Smooth muscle cell (in vitro differentiated cells): Measurements from ENCODE around the gene IZUMO2. TPM values are rescaled to one million over a fixed set of nuclear protein-coding genes. Genes with fewer than 3 reads are reported as not detected.
"Not testable (repeated sequence)": the region's sequence is repeated elsewhere in the genome, so short reads cannot be mapped to it uniquely, and the experiment has no call there.

Experiments used
- DNase-seq: peaks from one replicate; lab custom pipeline; 2025; ENCODE audit not compliant: unreplicated experiment; lab: John Stamatoyannopoulos, UW
- H2AFZ ChIP-seq: fragments of 200-600 bp; sonication (generic); 2 replicates; pipeline ENCODE4 v1.6.0; 2016; ENCODE audit warnings: antibody characterized with exemption, low read depth, mild to moderate bottlenecking
- H3F3A ChIP-seq: fragments of 200-600 bp; sonication (generic); 2 replicates; pipeline ENCODE4 v1.6.0; 2017; ENCODE audit warnings: antibody characterized with exemption, low read depth
- H3K27ac ChIP-seq: fragments of 200-600 bp; sonication (generic); 2 replicates; pipeline ENCODE4 v1.5.1; 2016; ENCODE audit warnings: low read depth, mild to moderate bottlenecking
- H3K27me3 ChIP-seq: fragments of 200-600 bp; sonication (generic); 2 replicates; pipeline ENCODE4 v1.6.1; 2016; ENCODE audit warnings: low read depth, mild to moderate bottlenecking
- H3K36me3 ChIP-seq: fragments of 200-600 bp; sonication (generic); 2 replicates; pipeline ENCODE4 v1.5.1; 2016; ENCODE audit warnings: low read depth
- H3K4me1 ChIP-seq: fragments of 200-600 bp; sonication (generic); 2 replicates; pipeline ENCODE4 v1.5.1; 2016; ENCODE audit warnings: low read depth
- H3K4me2 ChIP-seq: fragments of 200-600 bp; sonication (generic); 2 replicates; pipeline ENCODE4 v1.6.0; 2016; ENCODE audit warnings: mild to moderate bottlenecking
- H3K4me3 ChIP-seq: fragments of 200-600 bp; sonication (generic); 2 replicates; pipeline ENCODE4 v1.5.1; 2016; ENCODE audit warnings: mild to moderate bottlenecking
- H3K79me2 ChIP-seq: fragments of 200-600 bp; sonication (generic); 2 replicates; pipeline ENCODE4 v1.6.0; 2016; ENCODE audit warnings: low read depth, mild to moderate bottlenecking
- H3K9ac ChIP-seq: fragments of 200-600 bp; sonication (generic); 2 replicates; pipeline ENCODE4 v1.6.0; 2016; ENCODE audit warnings: low read depth
- H3K9me3 ChIP-seq: fragments of 200-600 bp; sonication (generic); replicated peaks from 2 replicates; pipeline ENCODE4 v1.5.1; 2016; ENCODE audit warnings: low read depth
- H4K20me1 ChIP-seq: fragments of 200-600 bp; sonication (generic); 2 replicates; pipeline ENCODE4 v1.6.0; 2016; ENCODE audit warnings: low read depth
- CTCF ChIP-seq: fragments of 200-600 bp; sonication (generic); IDR thresholded peaks from 2 replicates; pipeline ENCODE4 v1.5.1; 2017; ENCODE audit warnings: borderline replicate concordance, mild to moderate bottlenecking, antibody characterized with exemption; ENCODE audit not compliant: insufficient read depth, poor library complexity, severe bottlenecking
- WGBS: methylation state at CpG from one replicate; pipeline ENCODE4 v1.1.7; 2016; ENCODE audit warnings: low lambda C conversion rate; 5-methylcytosine and 5-hydroxymethylcytosine counted together
- polyA plus RNA-seq: library from polyadenylated mRNA; unstranded; fragments of >200 nt; fragmentation: Nextera tagmentation; extraction: Ambion mirVana; gene quantifications from 2 replicates; pipeline ENCODE4 v1.2.1, GENCODE V29; 2016
- total RNA-seq: library from RNA; depleted of rRNA; stranded (reverse); fragments of >200 nt; gene quantifications from 2 replicates; pipeline ENCODE4 v1.2.3, GENCODE V29; 2014

Gene IZUMO2
- total and polyA plus RNA-seq, 2 experiments from 2014 or later = not detected

GRCh38 chr19:50147462-50148423, 15.3 kb downstream of the IZUMO2 start:
- H4K20me1 ChIP-seq = no peaks in the 10 kb centered on the region
- peak overlapping the region; percentile 85 for H3K4me2 ChIP-seq
- H3K4me3 ChIP-seq = peak overlapping the region; percentile 61
- H3F3A ChIP-seq = no peaks in the 10 kb centered on the region
- no peak overlapping the region for H3K27ac ChIP-seq
- DNase-seq = no peak
- no peaks in the 10 kb centered on the region for H3K27me3 ChIP-seq
- H3K79me2 ChIP-seq = no peaks in the 10 kb centered on the region
- WGBS = 4% methylated on average over 50 of the region's 52 CpGs
- no peaks in the 10 kb centered on the region for H3K4me1 ChIP-seq
- no peaks in the 10 kb centered on the region for H3K36me3 ChIP-seq
- peak; percentile 42 for TF ChIP-seq CTCF
- peak overlapping the region; percentile 81 for H2AFZ ChIP-seq
- no peaks in the 10 kb centered on the region for H3K9me3 ChIP-seq
- no peak overlapping the region for H3K9ac ChIP-seq

GRCh38 chr19:50141921-50142320, 21.2 kb downstream of the IZUMO2 start:
- WGBS = 93% methylated on average over 1 of the region's 1 CpG

GRCh38 chr19:50140118-50140845, 22.8 kb downstream of the IZUMO2 start:
- not testable (repeated sequence) for H4K20me1 ChIP-seq, H3K4me1 ChIP-seq, H3K9ac ChIP-seq, H3F3A ChIP-seq, H3K36me3 ChIP-seq, DNase-seq, H2AFZ ChIP-seq, H3K4me2 ChIP-seq, H3K79me2 ChIP-seq, H3K27ac ChIP-seq, H3K9me3 ChIP-seq, H3K27me3 ChIP-seq, H3K4me3 ChIP-seq
- WGBS = 96% methylated on average over 26 of the region's 36 CpGs

More at GRCh38 chr19:50141921-50142320, 21.2 kb downstream of the IZUMO2 start:
- H2AFZ ChIP-seq, H3K27ac ChIP-seq, H3K36me3 ChIP-seq, H3F3A ChIP-seq, H3K79me2 ChIP-seq, H3K9me3 ChIP-seq, H4K20me1 ChIP-seq, DNase-seq, H3K4me3 ChIP-seq, H3K4me2 ChIP-seq, H3K9ac ChIP-seq, H3K27me3 ChIP-seq, H3K4me1 ChIP-seq: not testable (repeated sequence)

- not testable (repeated sequence) for H3K9me3 ChIP-seq, H3K27me3 ChIP-seq, H3F3A ChIP-seq, DNase-seq, H3K27ac ChIP-seq, H3K4me3 ChIP-seq, H2AFZ ChIP-seq, H3K36me3 ChIP-seq, H3K9ac ChIP-seq, H3K4me1 ChIP-seq, H3K79me2 ChIP-seq, H3K4me2 ChIP-seq, H4K20me1 ChIP-seq
- 61% methylated on average over 21 of the region's 23 CpGs for WGBS
These were observed 26.3 kb downstream of the IZUMO2 start for GRCh38 chr19:50136603-50137365.

- not testable (repeated sequence) for H3K9me3 ChIP-seq, H2AFZ ChIP-seq, H3K4me2 ChIP-seq, H3K27me3 ChIP-seq, H4K20me1 ChIP-seq, H3K9ac ChIP-seq, H3K79me2 ChIP-seq, H3K4me1 ChIP-seq, DNase-seq, H3K36me3 ChIP-seq, H3K4me3 ChIP-seq, H3F3A ChIP-seq, H3K27ac ChIP-seq
- 91% methylated on average over 10 of the region's 10 CpGs for WGBS
These were observed 27.1 kb downstream of the IZUMO2 start for GRCh38 chr19:50135856-50136602.

- not testable (repeated sequence) for H4K20me1 ChIP-seq, H3K9me3 ChIP-seq, H3K27ac ChIP-seq, DNase-seq, H3K4me1 ChIP-seq, H3K36me3 ChIP-seq, H3K4me2 ChIP-seq, H3K79me2 ChIP-seq, H2AFZ ChIP-seq, H3F3A ChIP-seq, H3K4me3 ChIP-seq, H3K27me3 ChIP-seq, H3K9ac ChIP-seq
- 84% methylated on average over 18 of the region's 21 CpGs for WGBS
These were observed 28.0 kb downstream of the IZUMO2 start for GRCh38 chr19:50134777-50135719.
